ENCODE data around the gene NFIB. TPM values are rescaled to one million over a fixed set of nuclear protein-coding genes. Genes with fewer than 3 reads are reported as not detected.

NFIB gene
- total RNA-seq, 1 donor from 2014 or later: 76.4 TPM

GRCh38 chr9:14344053-14344524 is 30.1 kb upstream of the NFIB start:
- DNase-seq (ENCODE audit: extremely low spot score, unreplicated experiment): no peak
- no peak overlapping the region for H3K4me3 Mint-ChIP-seq
- peaks cover 19% of the 10 kb centered on the region for H3K4me1 Mint-ChIP-seq (ENCODE audit: unreplicated experiment)
- TF ChIP-seq CTCF (conservative IDR thresholded peaks at IDR 0.05): no peak
- H3K27ac Mint-ChIP-seq: no peak overlapping the region
- H3K36me3 Mint-ChIP-seq: no peaks in the 10 kb centered on the region
- H3K9me3 Mint-ChIP-seq: no peaks in the 10 kb centered on the region
- H3K27me3 Mint-ChIP-seq: peaks cover 8% of the 10 kb centered on the region

GRCh38 chr9:14343261-14344031 is 29.5 kb upstream of the NFIB start:
- H3K27me3 Mint-ChIP-seq: peaks cover 10% of the 10 kb centered on the region
- no peaks in the 10 kb centered on the region for H3K9me3 Mint-ChIP-seq
- no peak overlapping the region for H3K4me3 Mint-ChIP-seq
- H3K27ac Mint-ChIP-seq: no peak overlapping the region
- peaks cover 15% of the 10 kb centered on the region for H3K4me1 Mint-ChIP-seq (ENCODE audit: unreplicated experiment)
- no peaks in the 10 kb centered on the region for H3K36me3 Mint-ChIP-seq
- DNase-seq (ENCODE audit: extremely low spot score, unreplicated experiment): no peak
- no peak for TF ChIP-seq CTCF (conservative IDR thresholded peaks at IDR 0.05)

- H3K4me3 Mint-ChIP-seq: no peak overlapping the region
- no peak for DNase-seq (ENCODE audit: extremely low spot score, unreplicated experiment)
- no peaks in the 10 kb centered on the region for H3K36me3 Mint-ChIP-seq
- no peak overlapping the region for H3K27ac Mint-ChIP-seq
- H3K9me3 Mint-ChIP-seq: no peaks in the 10 kb centered on the region
- no peak for TF ChIP-seq CTCF (conservative IDR thresholded peaks at IDR 0.05)
- H3K4me1 Mint-ChIP-seq (ENCODE audit: unreplicated experiment): peaks cover 15% of the 10 kb centered on the region
- H3K27me3 Mint-ChIP-seq: peaks cover 10% of the 10 kb centered on the region
Measured at GRCh38 chr9:14342736-14343135, 28.8 kb upstream of the NFIB start.

GRCh38 chr9:14341437-14342122 is 27.6 kb upstream of the NFIB start:
- no peaks in the 10 kb centered on the region for H3K9me3 Mint-ChIP-seq
- H3K27me3 Mint-ChIP-seq: peaks cover 10% of the 10 kb centered on the region

GRCh38 chr9:14340994-14341393 is 27.1 kb upstream of the NFIB start:
- Mint-ChIP-seq H3K4me1 (ENCODE audit: unreplicated experiment) (peaks cover 8% of the 10 kb centered on the region), H3K36me3 (no peaks in the 10 kb centered on the region), H3K4me3 (no peak overlapping the region), H3K27ac (no peak overlapping the region), H3K9me3 (no peaks in the 10 kb centered on the region), H3K27me3 (peaks cover 10% of the 10 kb centered on the region)
- no peak for TF ChIP-seq CTCF (conservative IDR thresholded peaks at IDR 0.05)
- no peak for DNase-seq (ENCODE audit: extremely low spot score, unreplicated experiment)

More at GRCh38 chr9:14341437-14342122, 27.6 kb upstream of the NFIB start:
- Mint-ChIP-seq H3K4me3 (no peak overlapping the region), H3K27ac (no peak overlapping the region), H3K36me3 (no peaks in the 10 kb centered on the region), H3K4me1 (ENCODE audit: unreplicated experiment) (peaks cover 12% of the 10 kb centered on the region)
- DNase-seq (ENCODE audit: extremely low spot score, unreplicated experiment): no peak
- no peak for TF ChIP-seq CTCF (conservative IDR thresholded peaks at IDR 0.05)
